IPS-18a (cell line): ENCODE data around the gene INPP5K.
"Not testable (repeated sequence)": the region's sequence is repeated elsewhere in the genome, so short reads cannot be mapped to it uniquely, and the experiment has no call there.

ENCODE experiments used
- H3K27ac ChIP-seq: one replicate; pipeline ENCODE4 v1.5.1; 2013; ENCODE audit warnings: low read length
- H3K27me3 ChIP-seq: one replicate; pipeline ENCODE4 v1.6.1; 2013; ENCODE audit warnings: mild to moderate bottlenecking, low read length; ENCODE audit not compliant: control insufficient read depth, insufficient read depth
- H3K36me3 ChIP-seq: one replicate; pipeline ENCODE4 v1.6.1; 2013; ENCODE audit warnings: low read depth, low read length; ENCODE audit not compliant: control insufficient read depth
- H3K4me1 ChIP-seq: one replicate; pipeline ENCODE4 v1.6.1; 2013; ENCODE audit warnings: low read depth, low read length; ENCODE audit not compliant: control insufficient read depth
- H3K4me3 ChIP-seq: one replicate; pipeline ENCODE4 v1.5.1; 2013; ENCODE audit warnings: low read length
- H3K9ac ChIP-seq: one replicate; pipeline ENCODE4 v1.6.1; 2013; ENCODE audit warnings: mild to moderate bottlenecking, low read length, moderate library complexity
- H3K9me3 ChIP-seq: one replicate; pipeline ENCODE4 v1.6.1; 2013; ENCODE audit warnings: low read depth, low read length; ENCODE audit not compliant: control insufficient read depth

The INPP5K gene

DNA sequence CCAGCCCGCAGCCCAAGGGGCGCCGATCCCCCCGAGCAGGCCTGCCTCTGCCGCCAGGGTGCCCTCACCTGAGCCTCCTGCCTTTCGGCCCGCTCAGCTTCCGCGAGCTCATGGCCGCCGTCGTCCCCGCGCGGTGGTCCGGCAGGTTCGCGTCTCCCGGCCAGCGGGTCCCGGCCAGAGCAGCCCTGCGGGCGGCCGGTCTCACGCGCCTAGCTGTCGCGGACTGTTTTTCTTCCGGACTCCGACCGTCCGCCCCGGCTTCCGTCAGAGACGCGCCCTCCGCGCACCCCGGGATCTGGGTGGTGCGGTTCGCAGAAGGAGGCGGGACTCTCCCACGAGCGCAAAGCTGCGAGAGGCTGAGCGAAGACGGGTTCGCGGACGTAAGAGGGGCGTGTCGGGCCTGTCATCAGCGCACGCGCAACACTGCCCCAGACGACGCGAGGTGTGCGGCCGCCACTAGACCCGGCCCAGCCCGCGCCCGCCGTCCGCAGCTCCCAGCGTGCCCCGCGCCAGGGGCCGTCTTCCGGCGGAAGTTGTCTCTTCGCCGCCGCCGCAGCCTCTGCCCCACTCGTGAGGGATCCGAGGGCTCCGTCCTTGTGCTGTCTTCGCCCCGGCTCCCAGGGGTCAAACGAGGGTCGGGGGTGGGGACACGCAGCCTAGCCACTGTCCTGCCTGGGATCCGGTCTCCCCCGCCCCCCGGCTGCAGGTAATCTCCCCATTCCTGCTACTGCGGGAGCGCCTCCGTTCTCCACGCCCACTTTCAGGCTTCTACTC is at the start of gene INPP5K:
INPP5K (minus strand) TSS at position 225 of the 774 bp plus-strand sequence; CDS start at position 112, 113 bp downstream.
- Histone ChIP-seq H3K4me3 (peak within 1 kb of the TSS; percentile 78), H3K27ac (peak within 1 kb of the TSS; percentile 27), H3K4me1 (peaks cover 4% of the 10 kb centered on the region), H3K9me3 (no peaks in the 10 kb centered on the region), H3K36me3 (peaks cover 4% of the 10 kb centered on the region), H3K27me3 (no peaks in the 10 kb centered on the region), H3K9ac (peak within 1 kb of the TSS; percentile 77)

GRCh38 chr17:1565877-1566276 is 49.5 kb upstream of the INPP5K start:
- no peaks in the 10 kb centered on the region for H3K36me3 ChIP-seq
- no peak overlapping the region for H3K4me3 ChIP-seq
- H3K9me3 ChIP-seq: no peaks in the 10 kb centered on the region
- H3K9ac ChIP-seq: no peak overlapping the region
- H3K27ac ChIP-seq: no peak overlapping the region
- H3K4me1 ChIP-seq: peaks cover 3% of the 10 kb centered on the region
- H3K27me3 ChIP-seq: peaks cover 7% of the 10 kb centered on the region

GRCh38 chr17:1563786-1564613 is 47.6 kb upstream of the INPP5K start:
- Histone ChIP-seq H3K4me3 (no peak overlapping the region), H3K9me3 (no peaks in the 10 kb centered on the region), H3K9ac (no peak overlapping the region), H3K4me1 (peaks cover 4% of the 10 kb centered on the region), H3K27ac (no peak overlapping the region), H3K27me3 (peaks cover 9% of the 10 kb centered on the region), H3K36me3 (no peaks in the 10 kb centered on the region)

DNA sequence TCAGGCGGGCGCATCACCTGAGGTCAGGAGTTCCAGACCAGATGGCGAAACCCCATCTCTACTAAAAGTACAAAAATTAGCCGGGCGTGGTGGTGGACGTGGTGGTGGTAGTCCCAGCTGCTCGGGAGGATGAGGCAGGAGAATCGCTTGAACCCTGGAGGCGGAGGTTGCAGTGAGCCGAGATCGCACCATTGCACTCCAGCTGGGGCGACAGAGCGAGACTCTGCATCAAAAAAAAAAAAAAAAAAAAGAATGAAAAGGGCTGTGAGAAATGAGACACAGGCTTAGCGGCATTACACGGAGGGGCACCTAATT is 47.0 kb upstream of the INPP5K start:
- not testable (repeated sequence) for H3K4me1 ChIP-seq

DNA sequence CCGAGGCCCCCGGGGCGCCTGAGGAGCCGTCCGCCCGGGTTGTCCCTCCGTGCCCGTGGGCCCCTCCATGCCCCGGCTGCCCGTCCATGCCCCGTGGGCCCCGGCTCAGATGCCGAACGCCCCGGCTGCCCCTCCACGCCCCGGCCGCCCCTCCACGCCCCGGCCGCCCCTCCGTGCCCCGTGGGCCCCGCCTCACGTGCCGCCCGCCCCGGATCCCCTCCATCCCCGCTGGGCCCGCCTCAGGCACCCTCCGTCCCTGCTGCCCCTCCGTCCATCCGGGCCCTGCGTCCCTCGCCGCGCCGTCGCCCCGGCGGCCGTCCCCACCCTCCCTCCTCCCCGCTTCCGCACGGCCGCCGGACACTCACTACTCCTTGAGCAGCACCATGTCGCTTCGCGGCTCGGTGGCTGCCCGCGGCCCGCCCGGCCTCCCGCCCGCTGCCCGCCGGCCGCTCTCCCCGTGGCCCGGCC is 45.8 kb upstream of the INPP5K start:
- peak overlapping the region; percentile 70 for H3K4me3 ChIP-seq
- H3K36me3 ChIP-seq: no peaks in the 10 kb centered on the region
- no peaks in the 10 kb centered on the region for H3K9me3 ChIP-seq
- H3K9ac ChIP-seq: peak overlapping the region; percentile 28
- peaks cover 3% of the 10 kb centered on the region for H3K4me1 ChIP-seq
- no peak overlapping the region for H3K27ac ChIP-seq
- peaks cover 9% of the 10 kb centered on the region for H3K27me3 ChIP-seq

More for the DNA sequence above, 47.0 kb upstream of the INPP5K start:
- H3K27me3 ChIP-seq, H3K27ac ChIP-seq, H3K9ac ChIP-seq, H3K36me3 ChIP-seq, H3K4me3 ChIP-seq, H3K9me3 ChIP-seq: not testable (repeated sequence)

DNA sequence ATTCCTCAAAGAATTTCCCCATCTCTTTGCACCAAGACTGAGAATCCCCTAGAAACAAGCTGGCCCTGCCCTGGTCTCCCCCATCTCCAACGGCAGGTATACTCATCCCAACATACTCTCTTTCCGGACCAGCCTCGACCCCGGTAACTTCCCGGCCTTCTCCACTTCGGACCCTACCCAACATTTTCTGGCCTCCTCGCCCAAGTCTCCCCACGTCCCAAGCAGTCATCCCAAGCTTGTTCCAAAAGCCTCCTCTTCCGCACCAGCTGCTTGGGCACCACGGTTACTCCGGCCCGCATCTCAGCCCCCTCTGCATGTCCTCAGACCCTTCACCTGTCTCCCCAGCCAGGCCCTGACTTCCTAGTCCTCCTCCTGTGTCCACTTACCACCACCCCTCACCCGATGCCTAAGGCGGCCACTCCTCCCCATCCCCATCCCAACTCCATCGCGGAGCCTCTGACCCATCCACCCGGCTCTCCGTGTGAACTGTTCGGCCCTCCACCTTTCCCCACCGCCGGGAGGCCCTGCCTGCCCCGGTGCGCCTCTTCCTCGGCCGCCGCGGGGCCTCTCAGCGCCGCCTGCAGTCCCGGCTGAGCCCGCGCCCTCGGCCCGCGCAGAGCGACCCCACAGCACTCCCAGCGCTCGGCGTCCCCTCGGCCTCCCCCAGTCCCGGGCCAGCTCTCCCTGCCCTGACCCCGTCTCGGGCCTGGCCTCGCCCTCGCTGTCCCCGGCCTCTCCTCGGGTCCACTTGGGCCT is 45.2 kb upstream of the INPP5K start:
- H3K4me1 ChIP-seq: peaks cover 3% of the 10 kb centered on the region
- peaks cover 9% of the 10 kb centered on the region for H3K27me3 ChIP-seq
- H3K36me3 ChIP-seq: no peaks in the 10 kb centered on the region
- peak overlapping the region; percentile 70 for H3K4me3 ChIP-seq
- H3K27ac ChIP-seq: no peak overlapping the region
- no peaks in the 10 kb centered on the region for H3K9me3 ChIP-seq
- H3K9ac ChIP-seq: peak overlapping the region; percentile 28

DNA sequence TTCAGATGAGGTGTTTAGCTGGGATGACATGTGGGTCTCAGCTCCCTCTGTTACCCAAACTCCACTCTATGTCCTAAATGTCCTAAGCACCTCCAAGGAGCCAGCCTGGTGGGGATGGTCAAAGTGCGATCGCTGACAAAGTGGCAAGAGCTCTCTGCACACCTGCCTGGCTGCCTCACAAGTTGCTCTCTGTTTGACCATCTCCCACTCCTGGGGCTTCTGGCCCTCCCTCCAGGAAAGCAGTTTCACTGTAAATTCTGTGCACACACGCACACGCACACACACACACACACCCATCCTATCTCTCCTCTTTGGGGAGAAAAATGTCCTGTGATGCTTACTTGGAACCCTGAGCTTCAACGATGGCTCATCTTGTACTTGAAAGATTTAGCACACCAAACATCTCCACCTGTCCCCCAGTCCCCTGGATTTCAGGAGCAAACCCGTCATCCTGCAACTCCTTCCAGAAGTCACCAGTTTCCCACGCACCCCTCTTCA is 44.5 kb upstream of the INPP5K start:
- Histone ChIP-seq H3K27me3 (peaks cover 9% of the 10 kb centered on the region), H3K4me3 (no peak overlapping the region), H3K27ac (no peak overlapping the region), H3K4me1 (peaks cover 3% of the 10 kb centered on the region), H3K36me3 (no peaks in the 10 kb centered on the region), H3K9me3 (no peaks in the 10 kb centered on the region), H3K9ac (peak overlapping the region; percentile 28)

DNA sequence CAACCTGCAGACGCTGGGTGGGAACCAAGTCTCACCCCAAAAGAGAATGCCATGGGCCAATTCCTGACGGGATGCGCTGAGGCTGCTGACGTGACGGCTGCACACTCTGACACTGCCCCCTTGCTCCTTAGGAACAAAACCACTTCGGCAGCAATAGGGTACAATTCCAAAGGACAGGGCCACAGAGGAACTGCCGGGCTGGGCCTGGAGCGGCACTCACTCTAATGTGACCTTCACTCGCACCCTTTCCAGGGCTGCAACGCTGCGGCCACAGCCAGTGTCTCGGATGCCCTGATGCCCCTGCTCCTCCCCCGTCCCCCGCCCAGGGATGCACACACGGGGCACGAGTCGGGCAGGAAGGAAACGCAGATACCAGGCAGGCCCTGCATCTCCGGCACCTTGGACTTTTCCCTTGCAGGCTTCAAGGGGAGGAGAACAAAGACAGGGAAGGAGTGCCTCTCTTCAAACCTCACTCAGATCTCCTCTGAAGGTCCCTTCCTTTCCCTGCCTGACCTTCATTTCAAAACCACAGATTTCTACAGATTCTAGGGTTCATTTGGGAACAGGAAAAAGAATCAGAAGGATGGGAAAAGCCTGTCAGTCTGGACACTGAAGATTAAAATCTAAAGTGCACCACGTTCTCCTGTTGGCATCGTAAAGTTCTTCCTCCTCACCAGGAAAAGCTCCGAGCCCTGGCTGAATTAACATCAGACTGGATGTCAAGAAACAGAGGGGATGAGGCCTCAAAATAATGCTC is 43.9 kb upstream of the INPP5K start:
- no peak overlapping the region for H3K9ac ChIP-seq
- peaks cover 3% of the 10 kb centered on the region for H3K4me1 ChIP-seq
- no peak overlapping the region for H3K4me3 ChIP-seq
- H3K27ac ChIP-seq: no peak overlapping the region
- H3K9me3 ChIP-seq: no peaks in the 10 kb centered on the region
- H3K27me3 ChIP-seq: peaks cover 9% of the 10 kb centered on the region
- H3K36me3 ChIP-seq: no peaks in the 10 kb centered on the region

GRCh38 chr17:1559047-1560043 is 42.9 kb upstream of the INPP5K start:
- Histone ChIP-seq H3K4me3 (no peak overlapping the region), H3K36me3 (no peaks in the 10 kb centered on the region), H3K4me1 (peaks cover 3% of the 10 kb centered on the region), H3K27me3 (peaks cover 9% of the 10 kb centered on the region), H3K9ac (no peak overlapping the region), H3K27ac (no peak overlapping the region), H3K9me3 (no peaks in the 10 kb centered on the region)

- H3K4me1 ChIP-seq: peaks cover 3% of the 10 kb centered on the region
- no peak overlapping the region for H3K4me3 ChIP-seq
- no peak overlapping the region for H3K9ac ChIP-seq
- H3K36me3 ChIP-seq: no peaks in the 10 kb centered on the region
- peaks cover 9% of the 10 kb centered on the region for H3K27me3 ChIP-seq
- no peak overlapping the region for H3K27ac ChIP-seq
- no peaks in the 10 kb centered on the region for H3K9me3 ChIP-seq
These were observed 42.0 kb upstream of the INPP5K start for GRCh38 chr17:1558401-1558800.
